Fibroblast of villous mesenchyme (primary cell): Measurements from ENCODE around the gene FAT1. TPM values are rescaled to one million over a fixed set of nuclear protein-coding genes. Genes with fewer than 3 reads are reported as not detected.
A peak's percentile ranks its signal among the peaks of the same experiment; 100 is the strongest.

Source experiments
- DNase-seq: peaks from one replicate; pipeline ENCODE4 v3.0.0-alpha.2; 2010; ENCODE audit warnings: low read depth
- H3K4me3 ChIP-seq: 2 replicates; pipeline ENCODE4 v1.5.1; 2011; ENCODE audit warnings: low read depth, mild to moderate bottlenecking, low read length
- CTCF ChIP-seq: IDR thresholded peaks from 2 replicates; pipeline ENCODE4 v1.5.1; 2012; ENCODE audit warnings: low read depth, mild to moderate bottlenecking, low read length; ENCODE audit not compliant: insufficient read depth
- total RNA-seq: library from RNA; depleted of rRNA; stranded (reverse); fragments of >200 nt; gene quantifications from 2 replicates; pipeline ENCODE4 v1.2.3, GENCODE V29; 2012

The FAT1 gene
- total RNA-seq, 1 donor: 454 TPM

- H3K4me3 ChIP-seq: no peak overlapping the region
- no peak for TF ChIP-seq CTCF
- DNase-seq: no peak
These were observed 79.4 kb downstream of the FAT1 start for GRCh38 chr4:186644311-186644638.

GRCh38 chr4:186643501-186644310 is 80.0 kb downstream of the FAT1 start:
- no peak overlapping the region for H3K4me3 ChIP-seq
- DNase-seq: peak; percentile 94
- TF ChIP-seq CTCF: no peak

- TF ChIP-seq CTCF: no peak
- no peak for DNase-seq
These were observed 80.7 kb downstream of the FAT1 start for GRCh38 chr4:186642998-186643397.

GRCh38 chr4:186642530-186642929 is 81.1 kb downstream of the FAT1 start:
- DNase-seq: no peak
- TF ChIP-seq CTCF: no peak
- no peak overlapping the region for H3K4me3 ChIP-seq

More at GRCh38 chr4:186642998-186643397, 80.7 kb downstream of the FAT1 start:
- H3K4me3 ChIP-seq: no peak overlapping the region

- no peak for DNase-seq
- TF ChIP-seq CTCF: no peak
- H3K4me3 ChIP-seq: no peak overlapping the region
These were observed 89.0 kb downstream of the FAT1 start for GRCh38 chr4:186634591-186635128.

- no peak for TF ChIP-seq CTCF
- no peak for DNase-seq
- H3K4me3 ChIP-seq: no peak overlapping the region
These were observed 89.8 kb downstream of the FAT1 start for GRCh38 chr4:186633844-186634243.

- DNase-seq: no peak
- TF ChIP-seq CTCF: no peak
- H3K4me3 ChIP-seq: no peak overlapping the region
These were observed 93.5 kb downstream of the FAT1 start for GRCh38 chr4:186630128-186630527.
